Upper lobe of left lung (tissue), 4 donors: Measurements from ENCODE around the gene ADGRL3.

Experiments used
- EP300 ChIP-seq, 4 donors: sonication (generic); formaldehyde crosslinking; IDR thresholded peaks; one replicate each; pipeline ENCODE4 v1.5.1; 2017; ENCODE audit warnings: antibody characterized with exemption in 4 of 4, control low read depth in 2 of 4
- POLR2A ChIP-seq, 4 donors: fragments of 450-650 bp; IDR thresholded peaks; one replicate each; pipeline ENCODE4 v1.5.1; 2016 to 2017; ENCODE audit warnings: antibody characterized with exemption in 4 of 4, mild to moderate bottlenecking in 2 of 4

GRCh38 chr4:62093735-62094134 is 893.6 kb downstream of the ADGRL3 start:
- TF ChIP-seq POLR2A (IDR thresholded peaks at IDR 0.05) (no peak), EP300 (IDR thresholded peaks at IDR 0.05) (no peak)
